NCI-H2227 (cell line): ENCODE data around the gene TMEM94.

ENCODE experiments used
- DNase-seq: peaks from one replicate; lab custom pipeline; 2025; ENCODE audit not compliant: unreplicated experiment; lab: John Stamatoyannopoulos, UW

Gene TMEM94

DNA sequence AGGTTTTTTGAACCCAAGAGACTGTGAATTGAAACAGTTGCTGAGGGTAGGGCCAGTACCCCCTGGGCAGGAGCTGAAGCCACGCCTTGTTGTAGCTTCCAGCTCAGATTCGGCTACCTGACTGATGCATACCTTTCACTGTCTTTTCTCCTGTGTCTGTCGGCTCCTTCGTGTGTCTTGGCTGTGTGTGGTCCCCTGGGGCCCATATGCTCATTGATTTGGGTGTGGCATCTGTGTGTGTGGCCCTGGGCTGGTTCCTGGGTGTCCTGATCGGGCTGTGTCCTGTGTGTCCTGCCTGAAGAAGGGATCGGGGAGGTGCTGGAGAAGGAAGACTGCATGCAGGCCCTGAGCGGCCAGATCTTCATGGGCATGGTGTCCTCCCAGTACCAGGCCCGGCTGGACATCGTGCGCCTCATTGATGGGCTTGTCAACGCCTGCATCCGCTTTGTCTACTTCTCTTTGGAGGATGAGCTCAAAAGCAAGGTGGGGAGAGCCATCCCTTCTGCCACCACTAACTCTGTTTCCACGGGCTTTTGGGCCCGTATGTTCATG is 38.0 kb downstream of the TMEM94 start:
- DNase-seq, result no peak

DNA sequence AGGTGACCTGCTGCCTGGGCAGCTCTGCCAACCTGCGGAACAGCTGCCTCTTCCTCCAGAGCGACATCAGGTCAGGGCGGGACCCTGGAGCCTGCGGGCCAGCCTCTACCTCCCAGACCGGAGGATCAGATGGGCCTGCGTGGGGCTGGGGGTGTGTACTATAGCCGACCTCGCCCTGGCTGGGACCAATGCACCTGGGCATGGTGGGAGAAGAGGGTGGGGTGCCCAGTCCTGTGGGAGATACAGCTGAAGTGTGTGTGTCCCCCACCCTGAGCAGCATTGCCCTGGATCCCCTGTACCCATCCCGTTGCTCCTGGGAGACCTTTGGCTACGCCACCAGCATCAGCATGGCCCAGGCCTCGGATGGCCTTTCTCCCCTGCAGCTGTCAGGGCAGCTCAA is 39.6 kb downstream of the TMEM94 start:
- no peak for DNase-seq

DNA sequence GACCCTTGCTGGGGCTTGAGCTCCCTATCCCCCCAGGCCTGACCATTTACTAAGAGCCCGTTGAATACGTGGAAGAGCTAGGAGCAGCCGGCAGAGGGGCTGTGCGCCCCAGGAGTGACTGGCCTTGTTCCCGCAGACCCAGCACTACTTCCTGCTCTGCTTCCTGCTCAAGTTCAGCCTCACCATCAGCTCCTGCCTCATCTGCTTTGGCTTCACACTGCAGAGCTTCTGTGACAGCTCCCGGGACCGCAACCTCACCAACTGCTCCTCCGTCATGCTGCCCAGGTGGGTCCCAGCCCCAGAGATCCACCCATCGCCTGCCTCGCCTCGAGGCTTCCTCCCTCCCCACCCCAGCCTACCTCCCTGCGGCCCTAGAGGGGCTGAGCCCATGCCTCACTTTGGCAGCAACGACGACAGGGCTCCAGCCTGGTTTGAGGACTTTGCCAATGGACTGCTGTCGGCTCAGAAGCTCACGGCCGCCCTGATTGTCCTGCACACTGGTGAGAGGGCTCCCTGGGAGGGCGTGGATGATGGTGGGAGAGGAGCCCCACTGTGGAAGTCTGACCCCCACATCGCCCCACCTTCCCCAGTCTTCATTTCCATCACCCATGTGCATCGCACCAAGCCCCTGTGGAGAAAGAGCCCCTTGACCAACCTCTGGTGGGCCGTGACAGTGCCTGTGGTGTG is 41.7 kb downstream of the TMEM94 start:
- no peak for DNase-seq

DNA sequence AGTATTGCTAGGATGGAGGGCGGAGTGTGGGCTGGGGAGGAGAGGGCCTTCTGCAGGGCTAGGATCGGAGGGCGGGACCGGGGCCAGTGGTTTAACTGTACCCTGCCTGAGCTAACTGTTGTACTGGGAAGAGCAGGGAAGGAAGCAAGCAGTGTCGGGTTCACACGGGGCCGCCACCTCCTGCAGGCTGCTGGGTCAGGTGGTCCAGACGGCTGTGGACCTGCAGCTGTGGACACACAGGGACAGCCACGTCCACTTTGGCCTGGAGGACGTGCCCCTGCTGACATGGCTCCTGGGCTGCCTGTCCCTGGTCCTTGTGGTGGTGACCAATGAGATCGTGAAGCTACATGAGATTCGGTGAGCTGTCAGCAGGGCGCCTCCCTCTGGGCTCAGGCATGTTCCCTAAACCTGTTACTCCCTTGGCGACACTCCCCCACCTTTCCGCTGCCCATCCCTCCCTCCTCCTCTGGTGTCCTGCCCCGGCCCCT is 42.3 kb downstream of the TMEM94 start:
- no peak for DNase-seq

DNA sequence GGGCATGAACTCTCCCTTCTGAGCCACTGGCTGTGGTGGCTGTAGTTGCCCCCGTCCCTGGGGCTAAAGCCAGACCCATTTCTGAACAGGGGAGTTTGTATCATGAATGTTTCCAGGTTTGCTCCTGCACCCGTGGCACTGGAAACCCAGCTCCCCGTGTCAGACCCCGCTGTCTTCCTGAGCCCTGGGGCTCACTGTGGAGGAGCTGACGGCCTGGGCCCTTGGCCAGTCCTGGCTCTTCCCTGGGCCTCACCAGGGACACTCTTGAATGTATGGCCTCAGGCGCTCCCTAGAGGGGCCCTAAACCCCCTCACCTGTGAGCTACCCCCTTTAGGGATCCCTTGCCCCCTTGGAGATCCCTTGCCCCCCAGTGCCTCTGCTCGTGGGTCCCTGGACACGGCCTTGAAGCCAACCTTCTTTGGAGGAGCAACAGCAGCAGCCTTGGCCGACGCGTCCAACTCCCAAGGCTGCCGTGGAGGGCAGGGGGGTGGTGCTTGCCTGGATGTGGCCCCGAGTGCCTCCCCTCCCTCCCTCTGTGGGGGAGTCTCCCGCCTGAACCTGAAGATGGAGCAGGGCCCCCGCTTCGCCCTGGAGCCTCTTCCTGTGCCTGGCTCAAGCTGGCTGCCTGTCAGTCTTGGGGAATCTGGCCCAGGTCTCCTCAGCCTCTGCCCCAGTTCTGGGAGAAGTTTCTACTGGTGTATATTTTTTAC is 43.0 kb downstream of the TMEM94 start:
- no peak for DNase-seq

DNA sequence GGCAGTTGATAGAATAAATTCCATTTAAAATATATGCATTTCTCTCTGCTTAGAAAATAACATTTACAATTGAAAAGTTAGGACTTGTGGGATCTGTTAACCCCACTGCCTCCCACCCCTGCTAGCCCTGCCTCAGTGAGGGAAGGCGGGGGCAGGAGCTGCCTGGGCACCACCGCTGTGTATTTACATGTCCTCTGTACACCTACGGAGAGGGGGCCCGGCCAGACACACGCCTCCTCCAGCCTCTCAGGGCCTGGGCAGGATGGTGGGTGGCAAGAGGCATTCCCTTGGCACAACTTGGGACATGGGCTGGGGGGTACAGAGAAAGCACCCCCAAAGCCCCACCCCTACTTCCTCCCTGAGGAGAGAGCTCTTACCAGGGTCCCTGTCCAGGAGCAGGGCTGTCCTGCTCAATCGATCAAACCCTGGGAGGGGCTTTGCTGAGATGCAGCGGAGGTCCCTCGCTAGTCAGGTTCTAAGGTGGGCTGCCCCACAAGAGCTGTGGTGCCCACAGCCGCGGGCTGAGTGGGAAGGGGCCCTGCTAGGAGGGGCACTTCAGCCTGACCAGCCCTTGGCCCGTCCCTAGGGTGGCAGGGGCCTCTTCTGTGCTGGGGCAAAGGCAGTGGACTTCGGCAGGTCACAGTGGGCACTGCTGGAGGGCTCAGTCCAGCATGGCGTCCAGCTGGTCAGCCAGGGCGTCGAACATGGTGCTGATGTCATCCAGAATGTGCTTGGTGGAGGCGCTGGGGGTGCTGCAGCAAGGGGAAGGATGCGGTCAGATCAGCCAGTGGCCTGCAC is 44.2 kb downstream of the TMEM94 start:
- no peak for DNase-seq

DNA sequence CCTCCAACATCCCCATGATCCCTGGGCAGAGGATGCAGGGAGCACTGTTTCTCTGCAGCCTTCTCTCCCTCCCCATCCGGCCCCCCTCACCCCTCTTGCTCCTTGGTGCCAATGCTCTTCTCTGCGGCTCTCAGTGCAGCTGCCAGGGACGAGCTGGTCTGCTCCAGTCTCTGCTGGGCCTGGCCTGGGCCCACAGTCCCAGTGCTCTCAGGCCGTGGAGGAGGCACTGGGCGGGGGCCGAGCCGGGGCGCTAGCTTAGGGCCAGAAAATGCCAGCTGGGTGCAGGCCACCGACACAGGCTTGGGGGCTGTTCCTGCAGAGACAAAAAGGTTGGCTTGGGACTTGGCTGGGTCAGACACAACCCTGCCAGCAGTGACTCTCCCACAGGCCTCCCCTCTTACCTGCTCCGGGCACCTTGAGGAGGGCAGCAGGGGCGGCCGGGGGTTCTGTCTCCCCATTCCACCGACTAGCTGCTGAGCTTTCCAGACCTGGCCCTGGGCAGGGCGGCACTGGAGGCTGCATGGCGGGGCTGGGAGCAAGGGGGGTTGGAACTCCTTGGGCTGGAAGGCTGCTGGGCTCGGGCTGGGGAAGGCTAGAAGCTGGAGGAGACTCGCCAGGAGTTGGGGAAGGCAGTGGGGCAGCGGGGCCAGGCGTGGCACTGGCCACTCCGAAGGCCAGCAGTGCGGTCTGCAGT is 45.1 kb downstream of the TMEM94 start:
- no peak for DNase-seq

DNA sequence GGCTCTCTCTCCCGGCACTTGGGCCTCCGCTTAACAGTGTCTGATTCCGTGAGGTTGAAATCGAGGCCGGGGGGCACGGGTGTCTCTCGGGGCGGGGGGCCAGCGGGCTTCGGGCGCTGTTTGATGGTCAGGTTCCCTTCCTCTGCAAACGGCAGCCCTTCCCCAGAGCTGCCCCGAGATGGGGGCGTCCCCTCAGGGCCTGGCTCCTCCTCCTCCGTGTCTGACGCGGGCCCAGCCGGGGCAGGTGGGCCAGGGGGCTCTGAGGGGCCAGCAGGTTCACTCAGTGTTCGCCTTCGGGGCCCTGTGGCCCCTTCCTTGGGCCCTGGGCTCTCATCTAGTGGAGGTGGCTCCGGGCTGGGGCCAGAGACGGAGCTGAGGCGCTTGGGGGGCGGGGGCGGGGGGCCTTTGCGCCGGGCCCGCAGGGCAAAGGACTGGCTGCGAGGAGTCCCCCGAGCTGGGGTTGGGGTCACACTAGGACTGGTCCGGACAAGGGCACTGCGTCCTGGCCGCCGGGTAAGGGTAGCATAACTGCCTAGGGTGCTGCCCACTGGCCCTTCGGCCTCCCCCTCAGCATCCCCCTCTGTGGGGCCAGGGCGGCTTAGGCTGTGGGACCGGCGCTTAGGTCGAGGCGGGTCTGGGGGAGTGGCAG is 45.8 kb downstream of the TMEM94 start:
- no peak for DNase-seq

DNA sequence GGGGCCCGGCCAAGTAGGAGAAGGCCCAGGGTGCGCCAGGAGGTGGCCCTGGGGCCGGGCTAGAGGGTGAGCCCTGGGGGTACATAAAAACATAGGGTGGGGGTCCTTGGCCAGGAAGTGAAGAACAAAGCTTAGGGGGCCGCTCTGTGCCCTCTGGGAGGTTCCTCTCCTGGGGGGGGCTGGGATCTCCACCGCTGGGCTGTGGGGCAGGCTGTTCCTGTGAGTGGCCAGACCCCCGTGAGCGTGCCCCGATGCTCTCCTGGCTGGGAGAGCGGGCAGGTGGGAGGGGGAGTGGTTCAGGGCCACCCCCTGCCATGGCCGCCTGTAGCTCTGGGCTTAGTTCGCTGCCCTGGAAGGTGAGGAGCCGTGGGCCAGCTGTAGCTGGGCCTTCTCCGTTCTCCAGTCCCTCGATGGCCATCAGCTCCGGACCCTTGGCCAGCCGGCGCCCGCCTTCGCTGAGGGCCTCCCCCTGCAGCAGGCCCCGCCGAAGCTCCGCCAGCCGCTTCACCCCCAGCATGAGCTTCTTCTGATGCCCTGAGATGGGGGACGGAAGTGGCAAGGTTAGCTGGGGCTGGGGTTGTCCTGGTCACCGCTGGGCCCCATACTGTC is 46.4 kb downstream of the TMEM94 start:
- no peak for DNase-seq

DNA sequence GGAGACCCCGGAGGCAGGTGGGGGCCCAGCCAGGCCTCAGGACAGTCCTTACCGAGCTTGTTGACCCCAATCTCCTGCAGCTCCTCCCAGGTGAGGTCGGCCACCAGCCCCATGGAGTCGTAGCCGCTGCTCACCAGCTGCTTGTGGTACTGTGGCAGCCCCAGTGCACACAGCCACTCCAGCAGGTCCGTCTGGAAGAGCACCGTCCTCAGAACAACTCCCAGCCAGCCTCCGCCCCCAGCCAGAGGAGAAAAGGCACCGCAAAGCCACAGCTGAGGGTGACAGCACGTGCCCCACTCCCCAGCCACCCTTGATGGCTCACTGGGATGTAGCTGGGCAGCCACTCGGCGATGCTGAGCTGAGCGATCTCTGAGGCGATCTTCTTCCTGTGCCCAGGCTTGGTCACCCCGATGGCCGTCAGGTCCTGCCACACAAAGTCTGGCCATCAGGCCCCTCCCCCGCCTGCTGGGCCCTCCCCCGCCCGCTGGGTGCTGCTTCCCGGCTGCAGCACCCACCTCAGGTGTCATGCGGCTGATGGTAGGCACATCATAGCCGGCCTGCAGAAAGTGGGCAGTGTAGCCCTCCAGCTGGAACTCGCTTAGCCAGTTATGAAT is 47.0 kb downstream of the TMEM94 start:
- no peak for DNase-seq

DNA sequence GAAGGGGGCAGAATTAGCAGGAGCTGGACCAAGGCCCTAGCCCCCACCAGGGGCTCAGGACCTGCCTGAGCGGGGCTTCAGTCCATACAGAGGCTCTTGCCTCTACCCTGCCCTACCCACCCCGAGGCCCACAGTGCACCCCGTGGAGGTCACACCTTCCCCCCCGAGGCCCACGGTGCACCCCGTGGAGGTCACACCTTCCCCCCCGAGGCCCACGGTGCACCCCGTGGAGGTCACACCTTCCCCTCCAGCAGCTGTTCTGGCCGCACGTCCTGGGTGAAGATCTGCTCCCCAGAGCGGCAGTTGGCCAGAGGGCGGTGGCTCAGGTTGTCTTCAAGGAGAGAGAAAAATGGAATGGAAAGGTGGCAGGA is 47.5 kb downstream of the TMEM94 start:
- DNase-seq, result no peak

DNA sequence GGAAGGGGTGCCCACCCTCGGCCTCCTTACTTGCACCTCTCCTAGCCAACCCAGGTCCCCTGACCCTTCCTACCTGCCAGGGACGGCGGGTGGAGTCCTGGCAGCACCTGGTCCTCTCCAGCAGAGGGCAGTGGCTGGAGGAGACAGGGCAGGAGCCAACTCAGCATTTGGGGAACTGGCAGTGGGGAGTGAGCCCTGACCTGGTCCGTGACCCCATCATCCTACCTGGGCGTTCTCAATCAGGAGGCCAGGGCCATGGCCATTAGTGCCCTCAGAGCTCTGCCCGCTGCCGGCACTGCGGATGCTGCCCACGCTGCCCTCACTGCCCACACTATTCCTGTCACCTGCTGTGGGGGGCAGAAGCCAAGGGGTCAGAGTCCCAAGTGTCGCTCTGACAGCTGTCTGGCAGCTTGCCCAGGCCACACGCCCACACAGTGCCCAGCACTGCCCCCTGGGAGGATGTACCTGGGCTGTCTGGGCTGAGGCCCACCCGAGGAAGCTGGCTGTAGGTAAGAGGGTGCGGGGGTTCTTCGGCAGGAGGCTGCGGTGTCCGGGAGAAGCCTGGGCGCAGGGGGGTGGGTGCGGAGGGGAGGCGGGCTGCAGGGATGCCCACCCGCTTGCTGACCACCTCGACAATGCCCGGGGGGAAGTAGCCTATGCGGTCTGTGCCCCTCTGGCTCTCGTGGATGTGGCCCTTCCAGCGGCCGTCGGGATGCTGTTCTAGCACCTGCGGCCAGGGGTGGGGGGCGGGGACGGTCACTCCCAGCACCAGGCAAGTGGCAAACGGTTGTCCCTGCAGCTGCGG is 48.1 kb downstream of the TMEM94 start:
- DNase-seq, result no peak

DNA sequence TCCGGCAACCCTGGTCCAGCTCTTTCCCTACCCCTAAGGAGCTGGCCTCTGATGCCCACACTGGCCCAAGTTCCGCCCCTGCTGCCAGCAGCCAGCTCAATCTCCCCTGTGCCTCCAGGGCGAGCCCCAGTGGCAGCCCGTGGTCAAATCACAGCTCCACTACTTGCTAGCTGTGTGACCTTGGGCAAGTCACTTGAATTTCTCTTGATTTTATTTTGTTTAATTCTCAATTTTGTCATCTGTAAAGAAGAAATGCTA is 48.6 kb downstream of the TMEM94 start:
- DNase-seq, result no peak

DNA sequence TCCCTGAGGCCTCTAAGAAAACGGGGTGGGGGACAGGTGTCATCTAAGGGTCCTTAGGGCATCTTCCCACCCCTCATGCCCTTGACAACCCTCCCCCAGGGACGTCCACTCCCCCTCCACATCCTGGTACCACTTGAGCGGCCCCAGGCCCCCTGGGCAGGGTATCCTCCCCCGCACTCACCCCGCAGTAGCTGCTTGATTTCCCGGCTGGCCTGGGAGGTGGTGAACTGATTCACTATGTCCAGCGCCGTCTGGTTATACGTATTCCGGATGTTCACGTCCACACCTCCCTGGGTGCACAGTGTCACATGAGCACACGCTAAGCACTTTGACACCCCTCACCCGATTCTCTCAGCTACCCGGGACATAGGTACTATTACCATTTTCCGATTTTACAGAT is 49.2 kb downstream of the TMEM94 start:
- DNase-seq, result no peak

DNA sequence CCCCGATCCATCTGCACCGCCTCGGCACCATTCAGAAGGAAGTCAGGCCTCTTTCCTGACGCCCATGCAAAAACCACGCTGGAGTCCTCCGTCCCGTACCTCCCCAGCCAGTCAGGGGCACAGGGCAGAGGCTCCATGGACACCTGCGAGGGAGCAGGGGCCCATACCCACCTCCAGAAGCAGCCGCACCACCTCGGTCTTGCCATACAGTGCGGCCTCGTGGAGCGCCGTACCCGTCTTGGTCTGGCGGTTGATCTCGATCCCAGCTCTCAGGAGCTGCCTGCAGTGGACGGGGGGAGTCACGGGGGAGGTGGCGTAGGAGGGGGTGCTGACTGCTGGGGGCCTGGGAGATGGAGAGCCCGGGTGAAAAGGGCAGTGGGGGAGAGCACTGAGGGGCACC is 49.7 kb downstream of the TMEM94 start:
- no peak for DNase-seq

DNA sequence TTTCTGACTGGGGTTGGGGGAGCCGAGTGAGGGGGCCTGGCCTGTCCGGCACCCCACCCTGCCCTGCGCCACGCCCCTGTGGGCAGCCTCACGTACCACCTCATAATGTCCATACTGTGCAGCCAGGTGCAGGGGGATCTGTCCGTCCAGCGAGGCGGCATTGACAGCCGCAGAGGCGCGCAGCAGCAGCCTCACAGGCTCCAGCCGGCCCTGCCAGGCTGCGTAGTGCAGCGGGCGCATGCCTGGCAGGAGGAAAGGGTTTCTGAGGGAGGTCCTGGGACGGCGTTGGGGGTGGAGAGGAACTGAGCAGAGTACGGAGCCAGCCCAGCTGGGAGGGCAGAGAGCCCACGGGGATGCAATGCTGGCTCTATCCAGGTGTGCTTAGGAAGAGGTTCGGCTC is 50.5 kb downstream of the TMEM94 start:
- DNase-seq, result no peak

DNA sequence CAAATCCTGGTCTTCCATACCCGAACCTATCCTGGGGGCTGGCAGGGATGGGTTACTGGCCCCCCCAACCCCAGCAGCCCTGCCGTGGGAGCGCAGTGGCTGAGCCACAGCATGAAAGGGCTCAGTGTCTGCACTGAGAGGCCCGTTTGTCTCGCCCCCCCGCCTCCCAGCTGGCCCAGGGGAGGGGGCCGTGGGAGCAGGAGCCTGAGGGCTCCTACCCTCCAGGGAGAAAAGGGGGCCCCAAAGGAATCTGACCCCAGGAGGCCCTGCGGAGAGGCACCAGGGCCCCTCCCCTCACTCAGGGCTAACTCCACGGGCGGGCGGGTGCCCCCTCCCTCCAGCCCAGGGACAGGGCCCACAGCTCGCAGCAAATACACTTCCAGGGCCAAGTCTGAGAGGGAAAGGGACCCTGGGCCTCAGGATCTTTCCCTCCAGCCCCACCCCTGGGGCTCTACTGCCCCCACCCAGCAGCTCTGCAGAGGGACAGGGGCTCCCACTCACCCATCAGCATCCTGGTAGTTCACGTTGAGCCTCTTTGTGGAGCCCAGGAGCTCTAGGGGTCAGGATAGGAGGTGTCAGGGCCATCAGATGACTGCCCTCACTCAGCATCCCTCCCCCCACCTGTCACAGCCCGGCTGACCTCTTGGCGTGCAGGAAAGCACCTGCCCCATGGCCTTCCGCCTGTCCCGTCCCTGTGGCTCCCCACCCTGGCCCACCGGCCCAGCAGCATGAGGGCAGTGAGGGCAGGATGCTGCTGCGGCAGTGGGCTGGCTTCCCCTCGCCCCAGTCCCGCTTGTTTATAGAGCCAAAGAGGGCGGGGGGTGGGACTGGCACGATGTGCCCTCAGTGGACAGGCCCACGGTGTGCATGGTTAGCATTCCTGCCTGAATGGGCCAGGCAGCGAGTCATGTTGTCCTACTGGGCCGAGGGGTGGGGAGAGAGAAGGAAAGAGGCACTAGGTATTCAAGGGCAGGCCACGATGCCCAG is 51.6 kb downstream of the TMEM94 start:
- no peak for DNase-seq

DNA sequence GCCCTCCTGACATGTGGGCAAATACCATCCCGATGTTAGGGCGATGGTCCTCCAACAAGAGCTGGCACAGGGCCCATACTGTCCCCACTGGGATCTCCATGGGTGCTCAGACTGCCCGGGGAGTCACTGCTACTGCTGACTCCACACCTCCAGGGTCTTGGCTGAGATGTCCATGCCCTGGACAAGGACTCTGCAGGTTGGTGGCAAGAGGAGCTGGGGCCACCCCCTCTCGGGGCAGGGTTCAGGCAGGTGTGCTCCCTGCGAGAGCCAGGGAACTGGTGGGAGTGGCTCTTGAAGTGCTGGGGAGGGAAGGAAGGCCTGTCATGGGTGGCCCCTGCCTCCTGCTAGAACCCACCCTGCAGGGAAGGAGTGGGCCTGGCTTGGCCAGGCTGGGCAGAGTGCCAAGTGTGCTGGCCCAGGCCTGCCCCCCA is 52.5 kb downstream of the TMEM94 start:
- DNase-seq, result no peak
